Measurements from ENCODE around the gene MYCBPAP.
"Not testable (repeated sequence)": the region's sequence is repeated elsewhere in the genome, so short reads cannot be mapped to it uniquely, and the experiment has no call there.

The MYCBPAP gene

GRCh38 chr17:50472286-50472685, 36.0 kb upstream of the MYCBPAP start:
- WGBS (ENCODE audit: insufficient coverage, insufficient read length) = no CpG with 5 or more reads among the region's 10 CpGs
- peaks cover 9% of the 10 kb centered on the region; the same call in 1 of the 2 replicates for H3K27me3 ChIP-seq (ENCODE audit: control insufficient read depth, insufficient read depth, low read length)
- H3K27ac ChIP-seq (ENCODE audit: low read length) = no peak overlapping the region
- DNase-seq (ENCODE audit: low read depth, low spot score) = no peak
- H3K36me3 ChIP-seq (ENCODE audit: control insufficient read depth, insufficient read depth, low read length) = no peaks in the 10 kb centered on the region
- H3K4me3 ChIP-seq (ENCODE audit: low read length) = no peak overlapping the region
- no peaks in the 10 kb centered on the region for H3K9me3 ChIP-seq (ENCODE audit: control insufficient read depth, insufficient read depth, low read length)
- H3K4me1 ChIP-seq (ENCODE audit: control insufficient read depth, insufficient read depth, low read length) = peaks cover 9% of the 10 kb centered on the region

DNA sequence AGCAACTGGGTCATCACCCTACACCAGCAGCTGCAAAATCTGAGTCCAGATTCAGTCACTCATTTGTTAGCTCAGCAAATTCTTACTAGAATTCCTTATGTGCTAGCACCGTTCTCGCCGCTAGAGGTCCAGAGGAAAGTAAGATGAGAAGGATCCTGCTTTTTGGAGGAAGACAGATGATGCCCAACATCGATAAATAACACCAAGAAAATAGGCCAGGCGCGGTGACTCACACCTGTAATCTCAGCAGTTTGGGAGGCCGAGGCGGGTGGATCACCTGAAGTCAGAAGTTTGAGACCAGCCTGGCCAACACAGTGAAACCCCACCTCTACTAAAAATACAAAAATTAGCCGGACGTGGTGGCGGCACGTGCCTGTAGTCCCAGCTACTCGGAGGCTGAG, 35.5 kb upstream of the MYCBPAP start:
- H3K9me3 ChIP-seq (ENCODE audit: control insufficient read depth, insufficient read depth, low read length); H3K27ac ChIP-seq (ENCODE audit: low read length); H3K27me3 ChIP-seq (ENCODE audit: control insufficient read depth, insufficient read depth, low read length); H3K4me1 ChIP-seq (ENCODE audit: control insufficient read depth, insufficient read depth, low read length); H3K36me3 ChIP-seq (ENCODE audit: control insufficient read depth, insufficient read depth, low read length); H3K4me3 ChIP-seq (ENCODE audit: low read length); DNase-seq (ENCODE audit: low read depth, low spot score): not testable (repeated sequence)
- no CpG with 5 or more reads among the region's 13 CpGs for WGBS (ENCODE audit: insufficient coverage, insufficient read length)

- H3K9me3 ChIP-seq (ENCODE audit: control insufficient read depth, insufficient read depth, low read length) = no peaks in the 10 kb centered on the region
- DNase-seq (ENCODE audit: low read depth, low spot score) = no peak
Measured at GRCh38 chr17:50473901-50474300, 34.3 kb upstream of the MYCBPAP start.

DNA sequence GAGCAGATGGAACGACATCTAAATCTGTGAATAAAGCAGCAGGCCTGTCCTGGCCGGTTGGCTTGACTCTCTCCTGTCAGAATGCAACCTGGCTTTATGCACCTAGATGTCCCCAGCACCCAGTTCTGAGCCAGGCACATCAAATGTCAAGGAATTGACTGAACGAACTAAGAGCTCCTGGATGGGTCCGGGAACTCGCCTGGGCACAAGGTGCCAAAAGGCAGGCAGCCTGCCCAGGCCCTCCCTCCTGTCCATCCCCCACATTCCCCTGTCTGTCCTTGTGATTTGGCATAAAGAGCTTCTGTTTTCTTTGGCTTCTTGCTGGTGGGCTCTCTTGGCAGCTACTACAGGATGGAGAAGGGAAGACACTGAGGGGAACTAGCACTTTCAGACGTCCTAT, 33.7 kb upstream of the MYCBPAP start:
- Histone ChIP-seq H3K4me1 (ENCODE audit: control insufficient read depth, insufficient read depth, low read length) (peaks cover 2% of the 10 kb centered on the region; the same call in 1 of the 2 replicates), H3K9me3 (ENCODE audit: control insufficient read depth, insufficient read depth, low read length) (no peaks in the 10 kb centered on the region), H3K27me3 (ENCODE audit: control insufficient read depth, insufficient read depth, low read length) (no peaks in the 10 kb centered on the region), H3K36me3 (ENCODE audit: control insufficient read depth, insufficient read depth, low read length) (no peaks in the 10 kb centered on the region), H3K27ac (ENCODE audit: low read length) (no peak overlapping the region), H3K4me3 (ENCODE audit: low read length) (no peak overlapping the region)
- no peak for DNase-seq (ENCODE audit: low read depth, low spot score)
- WGBS (ENCODE audit: insufficient coverage, insufficient read length) = no CpG with 5 or more reads among the region's 6 CpGs

More at GRCh38 chr17:50473901-50474300, 34.3 kb upstream of the MYCBPAP start:
- WGBS (ENCODE audit: insufficient coverage, insufficient read length) = no CpG with 5 or more reads among the region's 11 CpGs
- Histone ChIP-seq H3K27ac (ENCODE audit: low read length) (no peak overlapping the region), H3K36me3 (ENCODE audit: control insufficient read depth, insufficient read depth, low read length) (no peaks in the 10 kb centered on the region), H3K4me3 (ENCODE audit: low read length) (no peak overlapping the region), H3K27me3 (ENCODE audit: control insufficient read depth, insufficient read depth, low read length) (no peaks in the 10 kb centered on the region; the same call in 1 of the 2 replicates), H3K4me1 (ENCODE audit: control insufficient read depth, insufficient read depth, low read length) (peaks cover 2% of the 10 kb centered on the region; the same call in 1 of the 2 replicates)

DNA sequence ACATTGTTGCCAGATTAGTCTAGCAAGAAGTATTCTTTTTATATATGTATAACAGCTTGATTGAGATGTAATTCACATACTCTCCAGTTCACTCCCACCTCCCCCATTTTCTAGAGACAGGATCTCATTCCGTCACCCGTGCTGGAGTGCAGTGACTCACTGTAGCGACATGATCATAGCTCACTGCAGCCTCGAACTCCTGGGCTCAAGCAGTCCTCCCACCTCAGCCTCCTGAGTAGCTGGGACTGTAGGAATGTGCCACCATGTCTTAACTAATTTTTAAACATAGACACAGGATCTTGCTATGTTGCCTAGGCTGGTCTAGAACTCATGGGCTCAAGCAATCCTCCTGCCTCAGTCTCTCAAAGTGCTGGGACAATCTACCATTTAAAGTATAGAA, 32.9 kb upstream of the MYCBPAP start:
- Histone ChIP-seq H3K36me3 (ENCODE audit: control insufficient read depth, insufficient read depth, low read length) (no peaks in the 10 kb centered on the region), H3K27me3 (ENCODE audit: control insufficient read depth, insufficient read depth, low read length) (no peaks in the 10 kb centered on the region), H3K4me3 (ENCODE audit: low read length) (no peak overlapping the region), H3K27ac (ENCODE audit: low read length) (no peak overlapping the region), H3K9me3 (ENCODE audit: control insufficient read depth, insufficient read depth, low read length) (no peaks in the 10 kb centered on the region), H3K4me1 (ENCODE audit: control insufficient read depth, insufficient read depth, low read length) (peaks cover 3% of the 10 kb centered on the region; the same call in 1 of the 2 replicates)
- no CpG with 5 or more reads among the region's 4 CpGs for WGBS (ENCODE audit: insufficient coverage, insufficient read length)
- no peak for DNase-seq (ENCODE audit: low read depth, low spot score)

GRCh38 chr17:50475775-50476544, 32.3 kb upstream of the MYCBPAP start:
- H3K27ac ChIP-seq (ENCODE audit: low read length); H3K36me3 ChIP-seq (ENCODE audit: control insufficient read depth, insufficient read depth, low read length); H3K4me3 ChIP-seq (ENCODE audit: low read length); H3K27me3 ChIP-seq (ENCODE audit: control insufficient read depth, insufficient read depth, low read length); DNase-seq (ENCODE audit: low read depth, low spot score); H3K4me1 ChIP-seq (ENCODE audit: control insufficient read depth, insufficient read depth, low read length); H3K9me3 ChIP-seq (ENCODE audit: control insufficient read depth, insufficient read depth, low read length): not testable (repeated sequence)
- no CpG with 5 or more reads among the region's 33 CpGs for WGBS (ENCODE audit: insufficient coverage, insufficient read length)

GRCh38 chr17:50476545-50477315, 31.5 kb upstream of the MYCBPAP start:
- Histone ChIP-seq H3K36me3 (ENCODE audit: control insufficient read depth, insufficient read depth, low read length) (no peaks in the 10 kb centered on the region), H3K27me3 (ENCODE audit: control insufficient read depth, insufficient read depth, low read length) (no peaks in the 10 kb centered on the region), H3K4me1 (ENCODE audit: control insufficient read depth, insufficient read depth, low read length) (peaks cover 3% of the 10 kb centered on the region; the same call in 1 of the 2 replicates), H3K27ac (ENCODE audit: low read length) (no peak overlapping the region), H3K4me3 (ENCODE audit: low read length) (no peak overlapping the region), H3K9me3 (ENCODE audit: control insufficient read depth, insufficient read depth, low read length) (no peaks in the 10 kb centered on the region)
- DNase-seq (ENCODE audit: low read depth, low spot score) = no peak
- no CpG with 5 or more reads among the region's 18 CpGs for WGBS (ENCODE audit: insufficient coverage, insufficient read length)

DNA sequence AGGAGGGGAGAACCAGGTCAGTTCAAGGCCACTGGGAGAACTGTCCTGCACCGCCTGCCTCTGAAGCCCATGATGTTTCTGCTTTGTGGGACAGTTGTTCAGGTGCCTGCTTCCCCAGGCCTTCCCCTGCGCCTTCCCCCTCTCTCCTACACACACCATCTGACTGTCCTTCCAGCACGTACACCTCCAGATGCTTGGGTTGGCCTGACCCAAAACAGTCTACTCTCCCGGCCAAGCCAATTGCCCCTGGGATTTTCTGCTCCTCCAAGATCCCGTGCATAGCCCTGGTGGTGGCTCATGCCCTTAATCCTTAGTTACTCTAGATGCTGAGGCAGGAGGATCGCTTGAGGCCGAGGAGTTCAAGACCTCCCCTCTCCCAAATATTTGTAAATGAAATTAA, 30.3 kb upstream of the MYCBPAP start:
- no CpG with 5 or more reads among the region's 7 CpGs for WGBS (ENCODE audit: insufficient coverage, insufficient read length)

DNA sequence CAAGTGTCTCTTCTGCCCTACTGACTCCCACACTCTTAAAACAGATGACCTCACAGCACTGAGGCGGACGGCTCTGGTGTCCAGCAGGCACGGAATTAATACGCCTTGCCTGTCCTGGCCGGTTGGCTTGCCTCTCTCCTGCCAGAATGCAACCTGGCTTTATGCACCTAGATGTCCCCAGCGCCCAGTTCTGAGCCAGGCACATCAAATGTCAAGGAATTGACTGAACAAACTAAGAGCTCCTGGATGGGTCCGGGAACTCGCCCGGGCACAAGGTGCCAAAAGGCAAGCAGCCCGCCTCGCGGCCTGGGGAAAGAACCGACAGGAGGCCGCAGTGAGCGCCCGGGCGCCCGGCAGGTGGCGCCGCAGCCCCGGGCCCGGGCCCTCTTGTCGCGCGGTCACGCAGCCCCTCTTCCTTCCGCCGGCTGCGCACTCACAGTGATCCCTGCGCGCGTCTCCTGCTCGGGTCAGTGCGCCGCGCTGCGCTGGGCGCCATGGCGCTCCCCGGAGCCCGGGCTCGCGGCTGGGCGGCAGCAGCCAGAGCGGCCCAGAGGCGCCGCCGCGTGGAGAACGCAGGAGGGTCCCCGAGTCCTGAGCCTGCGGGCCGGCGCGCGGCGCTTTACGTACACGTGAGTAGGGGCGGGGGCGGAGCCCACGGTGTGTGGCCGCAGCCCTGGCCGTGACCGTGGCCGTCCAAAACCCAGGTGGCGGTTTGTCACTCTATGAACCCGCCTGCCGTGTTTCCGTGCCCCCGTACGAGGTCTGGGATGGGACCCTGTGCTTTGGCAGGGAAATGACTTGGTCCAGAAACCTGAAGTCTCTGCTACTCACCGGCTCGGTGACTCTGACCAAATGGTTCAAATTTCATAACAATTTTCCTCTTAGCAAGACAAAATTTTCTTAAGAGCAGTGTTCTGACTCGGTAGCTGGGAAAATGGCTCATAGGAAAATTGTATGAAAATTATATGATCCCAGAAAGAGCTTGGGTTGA, 29.6 kb upstream of the MYCBPAP start, which contains the start of gene RSAD1:
TSS of gene RSAD1 (plus strand) at position 470 of the 991 bp plus-strand sequence. CDS start at position 495, 25 bp downstream.
- H3K4me3 ChIP-seq (ENCODE audit: low read length) = peak within 1 kb of the TSS; percentile 78
- H3K4me1 ChIP-seq (ENCODE audit: control insufficient read depth, insufficient read depth, low read length) = peaks cover 3% of the 10 kb centered on the region; the same call in 1 of the 2 replicates
- H3K27me3 ChIP-seq (ENCODE audit: control insufficient read depth, insufficient read depth, low read length) = no peaks in the 10 kb centered on the region
- no peak for DNase-seq (ENCODE audit: low read depth, low spot score)
- no peak within 1 kb of the TSS for H3K27ac ChIP-seq (ENCODE audit: low read length)
- no CpG with 5 or more reads among the region's 75 CpGs for WGBS (ENCODE audit: insufficient coverage, insufficient read length)
- peaks cover 3% of the 10 kb centered on the region; the same call in 1 of the 2 replicates for H3K36me3 ChIP-seq (ENCODE audit: control insufficient read depth, insufficient read depth, low read length)
- H3K9me3 ChIP-seq (ENCODE audit: control insufficient read depth, insufficient read depth, low read length) = no peaks in the 10 kb centered on the region

More for the DNA sequence above, 30.3 kb upstream of the MYCBPAP start:
- peaks cover 3% of the 10 kb centered on the region; the same call in 1 of the 2 replicates for H3K36me3 ChIP-seq (ENCODE audit: control insufficient read depth, insufficient read depth, low read length)
- no peaks in the 10 kb centered on the region for H3K9me3 ChIP-seq (ENCODE audit: control insufficient read depth, insufficient read depth, low read length)
- H3K4me1 ChIP-seq (ENCODE audit: control insufficient read depth, insufficient read depth, low read length) = peaks cover 3% of the 10 kb centered on the region; the same call in 1 of the 2 replicates
- no peak overlapping the region for H3K27ac ChIP-seq (ENCODE audit: low read length)
- H3K4me3 ChIP-seq (ENCODE audit: low read length) = no peak overlapping the region
- H3K27me3 ChIP-seq (ENCODE audit: control insufficient read depth, insufficient read depth, low read length) = no peaks in the 10 kb centered on the region
- no peak for DNase-seq (ENCODE audit: low read depth, low spot score)
